ENCODE data around the gene VSTM2L. TPM values are rescaled to one million over a fixed set of nuclear protein-coding genes. Genes with fewer than 3 reads are reported as not detected.
A peak's percentile ranks its signal among the peaks of the same experiment; 100 is the strongest.

VSTM2L gene
- total RNA-seq, 1 donor from 2014 or later, result 7.3 TPM

DNA sequence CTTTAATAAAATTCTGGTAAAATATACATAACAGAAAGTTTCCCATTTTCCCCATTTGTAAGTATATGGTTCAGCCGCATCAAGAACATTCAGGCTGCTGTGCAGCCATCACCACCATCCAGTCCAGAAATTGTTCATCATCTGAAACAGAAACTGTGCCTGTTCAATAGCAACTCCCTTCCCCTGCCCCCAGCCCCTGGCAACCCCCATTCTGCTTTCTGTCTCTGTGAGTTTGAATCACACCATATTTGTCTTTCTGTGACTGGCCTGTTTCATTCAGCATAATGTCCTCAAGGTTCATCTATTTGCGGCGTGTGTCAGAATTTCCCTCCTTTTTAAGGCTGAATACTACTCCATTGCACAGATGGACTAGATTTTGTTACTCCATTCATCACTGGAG lies 19.1 kb downstream of the VSTM2L start:
- Mint-ChIP-seq H3K4me3 (ENCODE audit: unreplicated experiment) (no peak overlapping the region), H3K27ac (ENCODE audit: unreplicated experiment) (no peak overlapping the region), H3K27me3 (ENCODE audit: low read depth) (peaks cover 2% of the 10 kb centered on the region), H3K4me1 (ENCODE audit: low read depth) (peaks cover 15% of the 10 kb centered on the region), H3K36me3 (ENCODE audit: low read depth) (no peaks in the 10 kb centered on the region), H3K9me3 (ENCODE audit: low read depth) (no peaks in the 10 kb centered on the region)
- TF ChIP-seq, protein P1, sequence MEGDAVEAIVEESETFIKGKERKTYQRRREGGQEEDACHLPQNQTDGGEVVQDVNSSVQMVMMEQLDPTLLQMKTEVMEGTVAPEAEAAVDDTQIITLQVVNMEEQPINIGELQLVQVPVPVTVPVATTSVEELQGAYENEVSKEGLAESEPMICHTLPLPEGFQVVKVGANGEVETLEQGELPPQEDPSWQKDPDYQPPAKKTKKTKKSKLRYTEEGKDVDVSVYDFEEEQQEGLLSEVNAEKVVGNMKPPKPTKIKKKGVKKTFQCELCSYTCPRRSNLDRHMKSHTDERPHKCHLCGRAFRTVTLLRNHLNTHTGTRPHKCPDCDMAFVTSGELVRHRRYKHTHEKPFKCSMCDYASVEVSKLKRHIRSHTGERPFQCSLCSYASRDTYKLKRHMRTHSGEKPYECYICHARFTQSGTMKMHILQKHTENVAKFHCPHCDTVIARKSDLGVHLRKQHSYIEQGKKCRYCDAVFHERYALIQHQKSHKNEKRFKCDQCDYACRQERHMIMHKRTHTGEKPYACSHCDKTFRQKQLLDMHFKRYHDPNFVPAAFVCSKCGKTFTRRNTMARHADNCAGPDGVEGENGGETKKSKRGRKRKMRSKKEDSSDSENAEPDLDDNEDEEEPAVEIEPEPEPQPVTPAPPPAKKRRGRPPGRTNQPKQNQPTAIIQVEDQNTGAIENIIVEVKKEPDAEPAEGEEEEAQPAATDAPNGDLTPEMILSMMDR (IDR thresholded peaks at IDR 0.05), result no peak
- no peak for DNase-seq (ENCODE audit: low spot score)

DNA sequence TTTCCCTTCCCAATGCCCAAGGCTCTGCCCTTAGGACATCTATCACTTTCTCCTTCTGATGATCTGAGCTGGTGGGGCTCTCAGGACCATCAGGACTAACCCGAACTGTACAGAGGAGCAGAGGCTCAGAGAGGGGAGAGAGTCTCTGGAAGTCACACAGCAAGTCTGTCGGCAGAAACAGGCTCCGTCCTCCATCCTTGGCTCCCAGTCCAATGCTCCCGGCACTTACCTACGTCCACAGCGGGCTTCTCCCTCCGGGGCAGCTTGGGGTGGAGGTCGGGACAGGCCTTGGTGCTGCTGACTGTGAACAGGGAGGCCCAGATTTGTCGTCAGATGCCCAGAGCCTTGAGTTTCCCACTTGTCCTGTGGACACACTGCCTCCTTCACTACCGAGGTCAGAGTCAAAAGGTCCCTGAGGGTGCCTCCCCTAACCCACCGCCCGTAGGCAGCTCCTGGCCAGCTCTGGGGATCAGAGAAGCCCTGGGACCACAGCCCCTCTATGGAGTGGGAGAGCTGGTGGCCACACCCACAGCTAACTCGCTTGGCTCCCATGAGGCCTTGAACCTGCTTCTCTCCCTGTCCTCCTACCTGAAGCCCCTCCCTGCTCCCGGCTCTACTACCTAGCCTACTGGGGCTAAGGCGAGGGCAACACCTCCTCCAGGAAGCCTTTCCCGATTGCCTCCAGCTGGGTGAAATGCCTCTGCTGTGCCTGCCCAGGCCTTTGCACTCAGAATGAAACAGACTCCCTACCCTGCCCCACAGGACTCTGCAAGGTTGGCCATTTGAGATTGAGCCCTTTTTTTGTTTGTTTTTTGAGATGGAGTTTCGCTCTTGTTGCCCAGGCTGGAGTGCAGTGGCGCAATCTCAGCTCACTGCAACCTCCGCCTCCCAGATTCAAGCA lies 22.6 kb downstream of the VSTM2L start:
- Mint-ChIP-seq H3K9me3 (ENCODE audit: low read depth) (no peaks in the 10 kb centered on the region), H3K36me3 (ENCODE audit: low read depth) (no peaks in the 10 kb centered on the region), H3K27ac (ENCODE audit: unreplicated experiment) (no peak overlapping the region)

DNA sequence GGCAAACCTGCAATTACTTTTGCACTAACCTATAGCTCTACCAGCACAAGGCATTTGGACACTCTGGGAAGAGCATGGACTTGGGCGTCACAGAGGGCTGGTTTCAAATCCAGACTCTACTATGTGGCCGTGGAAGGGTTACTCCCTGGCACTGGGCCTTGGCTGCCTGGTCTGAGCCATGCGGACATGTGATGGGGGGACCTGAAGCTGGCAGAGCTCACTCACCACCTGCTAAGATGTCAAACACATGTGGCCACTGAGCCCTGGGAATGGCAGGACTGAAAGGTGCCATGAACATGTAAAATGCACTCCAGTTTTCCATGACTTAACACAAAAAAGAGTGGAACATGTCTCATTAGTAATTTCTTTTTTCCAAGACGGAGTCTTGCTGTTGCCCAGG lies 23.7 kb downstream of the VSTM2L start:
- Mint-ChIP-seq H3K9me3 (ENCODE audit: low read depth) (no peaks in the 10 kb centered on the region), H3K27ac (ENCODE audit: unreplicated experiment) (no peak overlapping the region), H3K4me1 (ENCODE audit: low read depth) (no peaks in the 10 kb centered on the region), H3K36me3 (ENCODE audit: low read depth) (no peaks in the 10 kb centered on the region), H3K4me3 (ENCODE audit: unreplicated experiment) (no peak overlapping the region), H3K27me3 (ENCODE audit: low read depth) (peaks cover 2% of the 10 kb centered on the region)
- TF ChIP-seq, protein P1 (IDR thresholded peaks at IDR 0.05), result no peak
- no peak for DNase-seq (ENCODE audit: low spot score)

More for the DNA sequence above, 22.6 kb downstream of the VSTM2L start:
- Mint-ChIP-seq H3K27me3 (ENCODE audit: low read depth) (peaks cover 5% of the 10 kb centered on the region), H3K4me1 (ENCODE audit: low read depth) (no peaks in the 10 kb centered on the region), H3K4me3 (ENCODE audit: unreplicated experiment) (no peak overlapping the region)
- TF ChIP-seq, protein P1 (IDR thresholded peaks at IDR 0.05), result no peak
- DNase-seq (ENCODE audit: low spot score), result peak; percentile 71

DNA sequence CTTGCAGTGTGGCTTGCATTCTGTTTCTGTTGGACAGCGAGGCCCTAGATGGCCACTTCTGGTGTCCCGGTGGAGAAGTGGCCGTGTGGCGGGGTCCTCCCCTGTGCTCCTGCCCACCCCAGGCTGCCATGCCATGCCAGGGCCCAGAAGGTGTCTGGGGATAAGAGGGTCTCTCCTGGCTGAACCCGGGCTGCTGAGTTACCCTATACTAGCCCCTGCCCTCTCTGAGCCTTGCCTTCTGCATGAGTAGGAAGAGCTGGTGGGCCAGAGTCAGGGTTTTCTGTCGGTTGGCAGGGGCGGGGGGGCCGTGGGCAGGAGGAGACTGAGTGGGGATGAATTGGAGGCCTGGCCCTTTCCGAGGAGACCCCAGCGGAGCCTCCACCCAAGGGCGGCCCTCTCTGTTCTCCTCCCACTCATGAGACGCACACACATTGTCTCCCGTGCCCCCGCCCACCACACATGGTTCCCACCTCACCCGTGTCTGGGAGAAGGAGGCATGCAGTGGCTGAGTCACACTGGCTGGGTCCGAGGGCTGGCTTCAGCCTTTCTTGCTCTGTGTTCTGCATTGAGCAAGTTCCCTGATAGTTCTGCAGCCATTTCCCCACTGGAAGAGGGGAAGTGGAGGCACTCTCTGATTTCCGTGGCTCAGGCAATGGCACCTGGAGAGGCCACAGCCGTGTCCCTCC lies 24.6 kb downstream of the VSTM2L start:
- peaks cover 2% of the 10 kb centered on the region for H3K27me3 Mint-ChIP-seq (ENCODE audit: low read depth)
- DNase-seq (ENCODE audit: low spot score), result no peak
- no peaks in the 10 kb centered on the region for H3K4me1 Mint-ChIP-seq (ENCODE audit: low read depth)
- no peaks in the 10 kb centered on the region for H3K36me3 Mint-ChIP-seq (ENCODE audit: low read depth)
- no peak overlapping the region for H3K27ac Mint-ChIP-seq (ENCODE audit: unreplicated experiment)
- no peaks in the 10 kb centered on the region for H3K9me3 Mint-ChIP-seq (ENCODE audit: low read depth)
- H3K4me3 Mint-ChIP-seq (ENCODE audit: unreplicated experiment), result no peak overlapping the region
- TF ChIP-seq, protein P1 (IDR thresholded peaks at IDR 0.05), result no peak

DNA sequence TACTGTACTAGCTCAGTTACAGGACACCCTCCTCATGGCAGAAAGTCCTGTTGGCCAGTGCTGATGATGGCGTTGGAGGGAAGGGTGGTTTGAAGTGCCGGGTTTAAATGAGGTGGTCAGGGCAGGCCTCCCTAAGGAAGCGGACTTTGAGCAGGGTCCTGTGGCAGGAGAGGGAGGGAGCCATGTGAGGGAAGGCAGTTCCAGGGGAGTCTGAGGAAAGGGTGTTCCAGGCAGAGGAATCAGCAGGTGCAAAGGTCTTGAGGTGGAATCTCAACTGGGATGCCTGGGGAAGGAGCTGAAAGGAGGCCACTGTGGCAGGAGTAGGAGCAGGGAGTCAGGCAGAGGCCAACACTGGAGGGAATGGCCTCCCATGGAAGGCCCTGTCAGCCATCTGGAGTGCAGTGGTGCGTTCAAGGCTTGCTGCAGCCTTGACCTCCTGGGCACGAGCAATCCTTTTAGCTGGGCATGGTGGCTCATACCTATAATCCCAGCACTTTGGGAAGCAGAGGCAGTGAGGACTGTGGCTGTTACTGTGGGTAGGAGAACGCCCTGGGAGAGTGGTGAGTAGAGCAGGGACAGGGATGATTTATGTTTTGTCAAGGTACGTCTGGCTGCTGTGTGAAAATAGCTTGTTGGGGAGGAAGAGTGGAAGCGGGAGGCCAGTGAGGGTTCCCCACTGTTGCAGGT lies 26.2 kb downstream of the VSTM2L start:
- Mint-ChIP-seq H3K9me3 (ENCODE audit: low read depth) (no peaks in the 10 kb centered on the region), H3K27me3 (ENCODE audit: low read depth) (peaks cover 2% of the 10 kb centered on the region), H3K4me1 (ENCODE audit: low read depth) (no peaks in the 10 kb centered on the region), H3K4me3 (ENCODE audit: unreplicated experiment) (no peak overlapping the region), H3K36me3 (ENCODE audit: low read depth) (no peaks in the 10 kb centered on the region), H3K27ac (ENCODE audit: unreplicated experiment) (no peak overlapping the region)
- no peak for DNase-seq (ENCODE audit: low spot score)
- TF ChIP-seq, protein P1 (IDR thresholded peaks at IDR 0.05), result no peak
